Mesenchymal stem cell (in vitro differentiated cells and primary cell): ENCODE results near the gene MYH7B.

Experiments used
- DNase-seq: peaks from one replicate; pipeline ENCODE4 v3.0.0-alpha.2; 2013
- H2AFZ ChIP-seq: one replicate; pipeline ENCODE4 v1.6.1; 2013; ENCODE audit warnings: low read depth, mild to moderate bottlenecking, control low read depth, inconsistent platforms, low read length, moderate library complexity
- H2AK5ac ChIP-seq: 2 replicates; pipeline ENCODE4 v1.6.1; 2013; ENCODE audit warnings: low read length, moderate library complexity, mild to moderate bottlenecking, inconsistent platforms; ENCODE audit not compliant: severe bottlenecking
- H2BK120ac ChIP-seq: one replicate; pipeline ENCODE4 v1.6.1; 2013; ENCODE audit warnings: low read depth, mild to moderate bottlenecking, inconsistent platforms, low read length, moderate library complexity
- H2BK12ac ChIP-seq, 2 experiments: one replicate each; pipeline ENCODE4 v1.6.1; 2013; ENCODE audit warnings: inconsistent platforms in 2 of 2, low read length in 2 of 2, mild to moderate bottlenecking in 2 of 2, moderate library complexity in 2 of 2, control low read depth in 1 of 2
- H2BK15ac ChIP-seq: one replicate; pipeline ENCODE4 v1.6.1; 2013; ENCODE audit warnings: mild to moderate bottlenecking, low read depth, inconsistent platforms; ENCODE audit not compliant: poor library complexity, severe bottlenecking
- H2BK5ac ChIP-seq: 2 replicates; pipeline ENCODE4 v1.6.1; 2013; ENCODE audit warnings: low read depth, mild to moderate bottlenecking, low read length, control low read depth, inconsistent platforms; ENCODE audit not compliant: poor library complexity, severe bottlenecking
- H3K14ac ChIP-seq, 2 experiments: one replicate each; pipeline ENCODE4 v1.6.1; 2013; ENCODE audit warnings: inconsistent platforms in 2 of 2, low read length in 2 of 2, control low read depth in 1 of 2, mild to moderate bottlenecking in 1 of 2, moderate library complexity in 1 of 2
- H3K18ac ChIP-seq, 2 experiments: one replicate each; pipeline ENCODE4 v1.6.1; 2013; ENCODE audit warnings: inconsistent platforms in 2 of 2, low read length in 2 of 2, control low read depth in 1 of 2, low read depth in 1 of 2, mild to moderate bottlenecking in 1 of 2
- H3K23ac ChIP-seq, 2 experiments: one replicate each; pipeline ENCODE4 v1.6.1; 2013; ENCODE audit warnings: inconsistent platforms in 2 of 2, low read length in 2 of 2, mild to moderate bottlenecking in 2 of 2, moderate library complexity in 2 of 2, control low read depth in 1 of 2
- H3K27ac ChIP-seq: 2 replicates; pipeline ENCODE4 v1.5.1; 2013; ENCODE audit warnings: mild to moderate bottlenecking, moderate library complexity, low read length, control low read depth, inconsistent platforms; ENCODE audit not compliant: poor library complexity, severe bottlenecking
- H3K27me3 ChIP-seq, 2 experiments: 2 replicates each; pipeline versions ENCODE4 v1.6.1 to v1.7.0; 2013; ENCODE audit warnings: low read length in 2 of 2, mild to moderate bottlenecking in 2 of 2, moderate library complexity in 2 of 2, control low read depth in 1 of 2, inconsistent platforms in 1 of 2; ENCODE audit not compliant: control insufficient read depth in 1 of 2, insufficient read depth in 1 of 2
- H3K36me3 ChIP-seq, 2 experiments: 2 replicates each; pipeline versions ENCODE4 v1.6.1 to v1.7.0; 2013; ENCODE audit warnings: low read length in 2 of 2, control low read depth in 1 of 2, inconsistent platforms in 1 of 2, low read depth in 1 of 2, mild to moderate bottlenecking in 1 of 2; ENCODE audit not compliant: insufficient read depth in 2 of 2, control insufficient read depth in 1 of 2
- H3K4ac ChIP-seq, 2 experiments: one replicate each; pipeline ENCODE4 v1.6.1; 2013; ENCODE audit warnings: inconsistent platforms in 2 of 2, low read length in 2 of 2, mild to moderate bottlenecking in 2 of 2, moderate library complexity in 2 of 2, control low read depth in 1 of 2, low read depth in 1 of 2
- H3K4me1 ChIP-seq: 2 replicates; pipeline ENCODE4 v1.6.1; 2013; ENCODE audit warnings: low read depth, low read length, control low read depth; ENCODE audit not compliant: control insufficient read depth, insufficient read depth
- H3K4me2 ChIP-seq: 2 replicates; pipeline ENCODE4 v1.6.1; 2013; ENCODE audit warnings: low read length, mild to moderate bottlenecking, inconsistent platforms; ENCODE audit not compliant: poor library complexity, severe bottlenecking
- H3K4me3 ChIP-seq, 2 experiments: 2 replicates each; pipeline versions ENCODE4 v1.5.1 to v1.7.0; 2013; ENCODE audit warnings: low read length in 2 of 2, mild to moderate bottlenecking in 2 of 2, control low read depth in 1 of 2, low read depth in 1 of 2; ENCODE audit not compliant: insufficient read depth in 1 of 2
- H3K79me1 ChIP-seq: replicated peaks from 2 replicates; pipeline ENCODE4 v1.6.1; 2013; ENCODE audit warnings: mild to moderate bottlenecking, control low read depth, low read length, inconsistent platforms; ENCODE audit not compliant: poor library complexity, severe bottlenecking
- H3K9ac ChIP-seq: 2 replicates; pipeline ENCODE4 v1.7.0; 2013; ENCODE audit warnings: mild to moderate bottlenecking, low read length, moderate library complexity
- H3K9me3 ChIP-seq: 2 replicates; pipeline ENCODE4 v1.7.0; 2013; ENCODE audit warnings: mild to moderate bottlenecking, low read length; ENCODE audit not compliant: control insufficient read depth
- H4K8ac ChIP-seq: one replicate; pipeline ENCODE4 v1.6.1; 2013; ENCODE audit warnings: inconsistent platforms, mild to moderate bottlenecking, low read length, moderate library complexity
- H4K91ac ChIP-seq: one replicate; pipeline ENCODE4 v1.6.1; 2013; ENCODE audit warnings: mild to moderate bottlenecking, low read length, inconsistent platforms
- WGBS: methylation state at CpG from one replicate; pipeline ENCODE4 v1.1.7; 2013; ENCODE audit warnings: mixed read lengths; 5-methylcytosine and 5-hydroxymethylcytosine counted together

MYH7B gene

DNA sequence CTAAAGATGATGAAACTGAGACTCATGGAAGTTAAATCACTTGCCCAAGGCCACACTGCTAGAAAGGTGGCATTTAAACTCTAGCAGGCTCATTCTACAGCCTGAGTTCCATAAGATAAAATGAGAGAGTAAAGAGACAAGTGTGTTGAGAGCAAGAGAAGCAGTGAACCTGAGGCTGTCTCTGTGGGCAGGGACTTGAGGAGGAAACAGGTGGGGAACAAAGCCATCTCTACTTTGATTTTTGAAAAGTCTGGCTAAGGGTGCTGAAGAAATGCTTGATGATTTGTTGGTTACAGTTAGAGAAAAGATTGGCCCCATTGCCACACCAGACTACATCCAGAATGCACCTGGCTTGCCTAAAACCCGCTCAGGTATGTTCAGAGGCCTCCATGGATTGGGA lies 29.1 kb upstream of the MYH7B start:
- Histone ChIP-seq H3K9ac (no peak overlapping the region), H3K4me1 (peaks cover 12% of the 10 kb centered on the region), H2AFZ (no peak overlapping the region), H3K36me3 (peaks cover 53 to 79% of the 10 kb centered on the region in 2 experiments), H3K14ac (no peak overlapping the region), H4K8ac (no peak overlapping the region), H3K23ac (no peak overlapping the region), H4K91ac (no peak overlapping the region), H3K79me1 (peaks cover 3% of the 10 kb centered on the region), H2BK120ac (no peak overlapping the region), H3K4me2 (no peak overlapping the region), H3K27ac (no peak overlapping the region), H2BK15ac (no peak overlapping the region), H2BK12ac (no peak overlapping the region), H3K4me3 (no peak overlapping the region), H2BK5ac (no peak overlapping the region), H2AK5ac (peak overlapping the region; percentile 71), H3K18ac (no peak overlapping the region), H3K9me3 (no peaks in the 10 kb centered on the region), H3K4ac (no peak overlapping the region), H3K27me3 (no peaks in the 10 kb centered on the region)
- DNase-seq = no peak
- 100% methylated on average over 1 of the region's 1 CpG for WGBS

GRCh38 chr20:34927736-34928135 lies 27.9 kb upstream of the MYH7B start:
- Histone ChIP-seq H2BK120ac (no peak overlapping the region), H2BK5ac (no peak overlapping the region), H4K91ac (no peak overlapping the region), H3K27me3 (no peaks in the 10 kb centered on the region), H3K4ac (no peak overlapping the region), H3K36me3 (peaks cover 61 to 91% of the 10 kb centered on the region in 2 experiments), H3K9ac (no peak overlapping the region), H2AK5ac (no peak overlapping the region), H2AFZ (no peak overlapping the region), H3K14ac (no peak overlapping the region), H2BK12ac (no peak overlapping the region), H3K27ac (no peak overlapping the region), H2BK15ac (no peak overlapping the region), H3K4me1 (peaks cover 12% of the 10 kb centered on the region), H3K4me3 (no peak overlapping the region), H4K8ac (no peak overlapping the region), H3K18ac (no peak overlapping the region), H3K23ac (no peak overlapping the region), H3K9me3 (no peaks in the 10 kb centered on the region), H3K4me2 (no peak overlapping the region), H3K79me1 (peaks cover 4% of the 10 kb centered on the region)
- WGBS = 100% methylated on average over 1 of the region's 1 CpG
- no peak for DNase-seq

DNA sequence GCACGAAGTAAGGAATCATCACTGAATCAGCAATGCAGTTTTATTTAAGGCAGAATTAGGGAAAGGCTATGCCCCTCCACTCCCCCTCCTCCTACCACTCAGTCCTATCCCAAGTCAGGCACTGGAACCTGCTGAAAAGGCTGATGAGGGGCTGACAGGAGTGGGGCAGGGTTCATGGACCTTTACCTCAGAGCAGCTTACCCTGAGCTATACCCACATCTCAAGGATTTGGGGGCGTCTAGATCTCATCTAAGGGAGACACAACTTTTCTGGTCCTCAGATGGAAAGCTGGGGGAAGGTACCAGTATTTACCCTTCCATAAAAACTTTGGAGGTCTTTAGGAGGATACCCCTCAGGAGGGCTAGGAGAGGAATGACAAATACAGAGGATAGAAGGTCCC lies 27.3 kb upstream of the MYH7B start:
- H3K4me1 ChIP-seq = peaks cover 11% of the 10 kb centered on the region
- no CpG with 5 or more reads among the region's 2 CpGs for WGBS

GRCh38 chr20:34931771-34932170 lies 23.9 kb upstream of the MYH7B start:
- H3K36me3 ChIP-seq = peaks cover 49 to 91% of the 10 kb centered on the region in 2 experiments
- WGBS = 93% methylated on average over 6 of the region's 7 CpGs

More for the DNA sequence above, 27.3 kb upstream of the MYH7B start:
- Histone ChIP-seq H2AK5ac (no peak overlapping the region), H2BK15ac (no peak overlapping the region), H4K91ac (no peak overlapping the region), H3K23ac (no peak overlapping the region), H3K4me2 (no peak overlapping the region), H2AFZ (no peak overlapping the region), H3K9me3 (no peaks in the 10 kb centered on the region), H2BK12ac (no peak overlapping the region), H2BK120ac (no peak overlapping the region), H3K18ac (no peak overlapping the region), H3K79me1 (peaks cover 6% of the 10 kb centered on the region), H3K27me3 (no peaks in the 10 kb centered on the region), H3K9ac (no peak overlapping the region), H3K27ac (no peak overlapping the region), H3K4me3 (no peak overlapping the region), H3K36me3 (peaks cover 59 to 93% of the 10 kb centered on the region in 2 experiments), H3K14ac (no peak overlapping the region), H3K4ac (no peak overlapping the region), H4K8ac (no peak overlapping the region), H2BK5ac (no peak overlapping the region)
- no peak for DNase-seq

More at GRCh38 chr20:34931771-34932170, 23.9 kb upstream of the MYH7B start:
- Histone ChIP-seq H3K14ac (peak overlapping the region in 1 of 2 experiments; percentile 18), H2BK5ac (no peak overlapping the region), H2AFZ (no peak overlapping the region), H3K4me2 (no peak overlapping the region), H3K27ac (no peak overlapping the region), H4K91ac (no peak overlapping the region), H3K4ac (no peak overlapping the region), H3K4me1 (peaks cover 8% of the 10 kb centered on the region), H3K27me3 (no peaks in the 10 kb centered on the region), H3K18ac (no peak overlapping the region), H2BK15ac (no peak overlapping the region), H2BK12ac (no peak overlapping the region), H3K79me1 (peaks cover 5% of the 10 kb centered on the region), H3K9ac (no peak overlapping the region), H3K9me3 (no peaks in the 10 kb centered on the region), H4K8ac (no peak overlapping the region), H2BK120ac (no peak overlapping the region), H3K23ac (no peak overlapping the region), H2AK5ac (no peak overlapping the region), H3K4me3 (peak overlapping the region in 1 of 2 experiments; percentile 21)
- DNase-seq = no peak
